Kidney glomerular epithelial cell (primary cell): Measurements from ENCODE around the gene SZT2.

Source experiments
- DNase-seq: peaks from one replicate; lab custom pipeline; 2025; lab: John Stamatoyannopoulos, UW

Gene SZT2

DNA sequence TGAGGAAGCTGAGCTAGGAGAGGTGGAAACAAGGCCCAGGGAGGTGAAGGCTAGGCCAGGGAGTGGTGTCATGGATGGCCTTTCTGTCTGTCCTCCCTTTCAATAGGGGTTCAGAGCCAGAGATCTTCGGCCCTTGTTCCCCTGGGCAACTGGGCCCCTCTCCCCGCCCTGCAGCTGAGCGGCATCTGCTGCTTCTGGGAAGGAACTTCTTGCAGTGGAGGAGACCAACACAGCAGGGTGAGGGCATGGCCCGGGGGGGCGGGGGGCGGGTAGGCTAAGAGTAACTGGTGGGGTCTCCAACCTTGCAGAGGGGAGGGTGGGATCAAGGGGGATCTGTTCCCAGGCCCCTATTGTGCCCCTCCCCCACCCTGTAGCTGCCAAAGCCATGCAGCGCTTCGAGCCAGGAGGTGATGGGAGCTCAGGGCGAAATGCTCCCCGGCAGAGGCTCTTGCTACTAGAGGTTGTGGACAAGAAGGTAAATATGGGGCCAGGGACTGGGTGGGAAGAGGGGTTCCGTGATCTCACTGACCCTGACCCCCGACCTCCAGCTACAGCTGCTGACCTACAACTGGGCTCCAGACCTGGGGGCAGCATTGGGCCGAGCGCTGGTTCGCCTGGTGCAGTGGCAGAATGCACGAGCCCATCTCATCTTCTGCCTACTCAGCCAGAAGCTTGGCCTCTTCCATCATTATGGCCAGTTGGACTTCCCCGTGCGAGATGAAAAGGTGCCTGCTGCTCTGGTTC, 52.4 kb downstream of the SZT2 start:
- DNase-seq: no peak

- DNase-seq: no peak
These were observed 53.1 kb downstream of the SZT2 start for GRCh38 chr1:43442756-43443155.

GRCh38 chr1:43443197-43443946, 53.7 kb downstream of the SZT2 start:
- no peak for DNase-seq

DNA sequence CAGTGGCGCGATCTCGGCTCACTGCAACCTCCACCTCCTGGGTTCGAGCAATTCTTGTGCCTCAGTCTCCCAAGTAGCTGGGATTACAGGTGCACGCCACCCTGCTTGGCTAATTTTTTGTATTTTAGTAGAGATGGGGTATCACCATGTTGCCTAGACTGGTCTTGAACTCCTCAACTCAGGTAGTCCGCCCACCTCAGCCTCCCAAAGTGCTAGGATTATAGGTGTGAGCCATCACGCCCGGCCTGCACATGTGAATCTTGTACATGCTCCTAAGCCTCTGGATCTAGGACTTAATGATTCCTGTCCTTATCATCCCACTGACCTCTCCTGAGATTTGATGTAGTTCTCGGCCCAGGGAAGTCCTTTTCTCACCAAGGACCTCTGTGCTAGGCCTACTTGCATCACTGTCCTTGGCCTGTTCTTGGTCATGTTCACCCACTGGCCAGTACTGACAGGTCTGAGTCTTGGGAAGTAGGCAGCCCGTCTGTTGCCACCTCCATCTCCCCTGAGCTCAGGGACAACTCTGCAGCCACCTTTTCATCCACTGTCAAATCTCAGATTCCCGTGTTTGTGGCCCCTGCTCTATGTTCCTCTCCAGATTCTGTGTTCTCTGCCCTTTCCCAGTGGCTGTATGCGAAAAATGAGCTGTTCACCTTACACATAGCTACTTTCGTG, 54.6 kb downstream of the SZT2 start:
- no peak for DNase-seq

DNA sequence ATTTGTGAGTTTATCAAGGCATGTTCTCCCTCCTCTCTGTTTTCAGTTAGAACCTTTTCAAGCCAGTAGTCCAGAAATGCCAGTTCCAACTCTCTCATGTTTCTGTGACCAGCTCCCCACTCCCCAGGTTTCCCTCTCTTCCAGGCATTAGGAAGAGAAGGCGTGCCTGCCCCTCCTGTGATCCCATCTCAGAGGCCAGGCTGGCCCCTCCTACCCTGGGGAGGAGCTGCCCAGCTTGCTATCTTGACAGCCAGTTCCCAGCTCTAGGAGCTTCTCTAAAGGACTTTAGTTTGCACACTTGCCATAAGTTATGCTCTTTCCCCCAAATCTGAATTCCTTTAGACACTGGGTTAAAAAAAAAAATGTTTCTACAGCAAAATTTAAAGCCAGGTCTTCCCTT, 55.1 kb downstream of the SZT2 start:
- no peak for DNase-seq

DNA sequence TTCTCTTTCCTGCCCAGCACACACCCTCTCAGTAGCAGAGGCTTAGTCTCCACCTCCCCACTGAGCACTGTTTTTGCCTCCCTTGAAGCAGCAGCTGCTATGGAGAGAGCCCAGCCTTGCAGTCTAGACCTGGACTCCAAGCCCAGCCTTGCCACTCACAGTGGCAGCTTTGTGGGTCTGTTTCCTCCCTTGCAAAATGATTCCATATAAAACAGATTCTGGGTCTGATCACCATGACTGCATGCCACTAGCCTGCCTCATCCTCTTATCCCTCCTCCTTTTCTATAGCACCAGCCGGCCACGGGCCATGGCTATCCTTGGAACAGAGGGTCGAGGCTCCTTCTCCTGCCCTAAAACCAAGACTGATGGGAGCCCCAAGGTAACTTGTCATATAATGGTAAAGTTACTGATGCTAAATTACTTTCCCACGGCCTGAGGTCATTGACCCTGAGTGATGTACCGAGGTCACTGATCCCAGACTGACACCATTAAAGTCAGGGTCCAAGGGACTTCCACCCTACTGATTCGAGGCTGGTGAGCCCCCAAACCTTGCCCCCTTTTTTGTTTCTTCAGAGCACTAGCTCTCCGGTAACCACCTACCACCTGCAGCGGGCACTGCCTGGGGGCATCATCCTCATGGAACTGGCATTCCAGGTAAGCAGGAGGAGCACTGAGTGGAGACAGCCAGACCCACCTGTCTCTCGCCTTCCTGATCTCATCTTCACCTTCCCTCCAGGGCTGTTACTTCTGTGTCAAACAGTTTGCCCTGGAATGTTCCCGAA, 56.1 kb downstream of the SZT2 start:
- DNase-seq: no peak

DNA sequence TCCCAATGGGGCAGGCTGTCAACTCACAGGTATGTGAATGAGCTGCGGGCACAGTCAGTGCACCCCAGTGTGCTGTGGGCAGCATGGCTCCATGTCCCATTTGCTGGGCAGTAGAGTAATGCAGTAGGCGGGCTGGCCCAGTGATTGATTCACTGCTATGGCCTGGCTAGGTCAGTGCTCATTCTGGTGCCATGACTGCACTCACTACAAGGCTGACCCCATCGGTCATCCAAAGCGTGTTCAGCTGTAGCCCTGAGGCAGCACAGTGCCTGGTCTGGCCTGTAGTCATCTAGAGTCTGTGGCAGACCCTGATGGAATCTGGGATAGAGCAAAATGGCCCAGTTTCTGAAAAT, 56.7 kb downstream of the SZT2 start:
- DNase-seq: no peak

- no peak for DNase-seq
These were observed 57.5 kb downstream of the SZT2 start for GRCh38 chr1:43446881-43447835.

DNA sequence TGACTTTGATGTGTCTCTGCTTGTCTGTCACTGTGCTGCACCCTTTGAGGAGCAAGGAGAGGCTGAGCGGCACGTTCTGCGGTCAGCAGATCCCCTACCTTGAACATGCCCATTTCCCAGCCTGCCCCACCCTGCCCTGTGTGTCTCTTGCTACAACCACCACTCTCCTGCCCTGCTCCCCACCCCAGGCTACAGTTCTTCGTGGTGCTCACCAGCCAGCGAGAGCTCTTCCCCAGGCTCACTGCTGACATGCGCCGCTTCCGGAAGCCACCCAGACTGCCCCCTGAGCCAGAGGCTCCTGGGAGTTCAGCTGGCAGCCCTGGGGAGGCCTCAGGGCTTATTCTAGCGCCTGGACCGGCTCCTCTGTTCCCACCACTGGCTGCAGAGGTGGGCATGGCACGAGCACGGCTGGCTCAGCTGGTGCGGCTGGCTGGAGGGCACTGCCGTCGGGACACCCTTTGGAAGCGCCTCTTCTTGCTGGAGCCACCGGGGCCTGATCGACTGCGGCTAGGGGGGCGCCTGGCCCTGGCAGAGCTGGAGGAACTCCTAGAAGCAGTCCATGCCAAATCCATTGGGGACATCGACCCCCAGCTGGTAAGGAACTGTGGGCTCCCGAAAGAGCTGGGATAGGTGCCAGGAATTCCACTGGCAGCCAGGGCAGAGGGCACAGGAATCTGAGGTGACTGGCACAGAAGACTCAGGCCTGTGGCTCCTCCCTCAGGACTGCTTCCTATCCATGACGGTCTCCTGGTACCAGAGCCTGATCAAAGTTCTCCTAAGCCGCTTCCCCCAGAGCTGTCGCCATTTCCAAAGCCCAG, 58.4 kb downstream of the SZT2 start:
- DNase-seq: no peak

- DNase-seq: no peak
These were observed 59.4 kb downstream of the SZT2 start for GRCh38 chr1:43448955-43449707.

- no peak for DNase-seq
These were observed 60.0 kb downstream of the SZT2 start for GRCh38 chr1:43449708-43450069.

- DNase-seq: no peak
These were observed 60.7 kb downstream of the SZT2 start for GRCh38 chr1:43450251-43450941.

DNA sequence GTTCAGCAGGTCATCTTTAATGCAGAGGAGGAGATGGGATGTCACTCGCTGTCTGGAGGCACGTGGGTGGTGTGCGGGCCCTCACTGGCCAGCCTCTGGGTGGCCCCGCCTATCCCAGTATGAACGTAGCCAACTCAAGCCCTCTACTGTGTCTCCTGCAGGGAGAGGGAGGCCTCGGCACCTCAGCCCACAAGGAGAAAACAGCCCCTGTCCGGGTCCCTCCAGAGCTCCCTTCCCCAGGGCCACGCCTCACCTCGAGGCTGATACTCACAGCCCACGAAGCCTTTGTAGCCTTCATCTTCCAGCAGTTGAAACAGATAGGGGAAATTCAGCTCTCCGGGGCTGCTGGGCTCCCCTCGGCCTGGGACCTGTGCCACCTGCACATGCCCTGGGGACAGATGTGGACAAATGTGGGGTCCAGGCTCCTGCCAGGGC, 61.5 kb downstream of the SZT2 start:
- DNase-seq: no peak

- DNase-seq: no peak
These were observed 62.2 kb downstream of the SZT2 start for GRCh38 chr1:43451701-43452532.

GRCh38 chr1:43452789-43453441, 63.2 kb downstream of the SZT2 start:
- peak; percentile 18 for DNase-seq

DNA sequence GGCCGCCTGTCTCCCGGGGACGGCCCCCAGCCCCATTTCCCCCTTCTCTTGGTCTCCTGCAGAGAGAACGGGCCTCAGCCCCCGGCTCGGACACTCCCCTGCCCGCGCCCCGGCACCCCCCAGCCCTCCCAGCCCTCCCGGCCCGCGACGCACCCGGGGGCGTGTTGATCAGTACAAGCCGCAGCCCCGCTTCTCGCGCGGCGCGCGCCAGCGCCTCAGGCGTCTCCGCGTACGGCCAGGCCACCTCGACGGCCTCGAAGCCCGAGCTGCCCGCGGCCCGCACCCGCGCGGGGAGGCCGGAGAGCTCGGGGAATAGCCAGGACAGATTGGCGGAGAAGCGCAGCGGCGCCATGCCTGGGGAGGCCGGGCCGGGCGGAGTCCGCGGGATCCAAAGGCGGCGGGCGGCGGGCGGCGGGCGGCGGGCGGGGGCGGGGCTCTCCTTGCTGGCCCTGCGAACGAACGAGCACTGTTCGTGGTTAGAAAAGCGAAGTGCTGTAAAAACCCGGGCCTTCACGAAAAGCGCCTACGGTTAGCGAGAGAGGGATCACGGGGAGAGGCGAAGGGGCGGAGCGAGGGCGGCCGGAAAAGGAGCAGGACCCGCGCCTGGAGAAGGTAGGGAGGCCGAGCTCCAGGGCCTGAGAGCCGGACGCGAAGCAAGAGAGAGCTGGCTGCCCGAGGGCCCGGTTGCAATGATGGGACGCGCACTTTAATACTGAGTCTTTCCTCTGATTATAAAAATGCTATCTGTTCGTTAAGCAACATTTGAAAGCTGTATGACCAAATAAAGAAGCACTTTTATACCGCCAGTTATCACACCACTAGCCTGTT, 64.0 kb downstream of the SZT2 start, which contains the start of gene HYI:
TSS of gene HYI (minus strand) at position 490 of the 828 bp plus-strand sequence. CDS start at position 352, 138 bp downstream.
- DNase-seq: peak; percentile 66
